Gastroesophageal sphincter (tissue), 4 donors: ENCODE data around the gene GJA9. TPM values are rescaled to one million over a fixed set of nuclear protein-coding genes. Genes with fewer than 3 reads are reported as not detected.

Source experiments
- ATAC-seq: fragments of 150-250 bp; one replicate; pipeline ENCODE4 v1.9.1; 2016; ENCODE audit warnings: mild to moderate bottlenecking, moderate library complexity
- H3K27ac ChIP-seq, 4 donors: fragments of 200-600 bp; sonication (generic) in 3 of 4; 1 replicate in 3 of 4; 2 replicates in 1 of 4; pipeline ENCODE4 v1.5.1; 2016 to 2019
- H3K27me3 ChIP-seq: fragments of 200-600 bp; sonication (generic); one replicate; pipeline ENCODE4 v1.5.1; 2019
- H3K36me3 ChIP-seq, 2 donors: fragments of 200-600 bp; sonication (generic); one replicate each; pipeline ENCODE4 v1.5.1; 2019; ENCODE audit warnings: control low read depth in 1 of 2
- H3K4me1 ChIP-seq, 3 donors: fragments of 200-600 bp; sonication (generic); 1 replicate in 2 of 3; 2 replicates in 1 of 3; pipeline ENCODE4 v1.5.1; 2016 to 2019; ENCODE audit warnings: control low read depth in 2 of 3
- H3K4me3 ChIP-seq, 2 donors: fragments of 200-600 bp; sonication (generic); one replicate each; pipeline ENCODE4 v1.5.1; 2019; ENCODE audit warnings: mild to moderate bottlenecking in 1 of 2, moderate library complexity in 1 of 2
- H3K9me3 ChIP-seq, 3 donors: fragments of 200-600 bp; sonication (generic); one replicate each; pipeline ENCODE4 v1.5.1; 2017 to 2019; ENCODE audit warnings: control low read depth in 2 of 3
- CTCF ChIP-seq, 4 experiments: fragments of 200-600 bp in 2 of 4; fragments of 450-650 bp in 2 of 4; sonication (generic) in 1 of 4; IDR thresholded peaks; one replicate each; pipeline ENCODE4 v1.5.1; 2017 to 2019; ENCODE audit warnings: antibody characterized with exemption in 4 of 4, mild to moderate bottlenecking in 2 of 4, moderate library complexity in 2 of 4
- EP300 ChIP-seq: sonication (generic); formaldehyde crosslinking; IDR thresholded peaks from one replicate; pipeline ENCODE4 v1.6.1; 2017; ENCODE audit warnings: antibody characterized with exemption, mild to moderate bottlenecking
- POLR2A ChIP-seq, 2 donors: fragments of 450-650 bp; IDR thresholded peaks; one replicate each; pipeline ENCODE4 v1.6.1; 2017; ENCODE audit warnings: antibody characterized with exemption in 2 of 2, mild to moderate bottlenecking in 2 of 2, moderate library complexity in 1 of 2
- POLR2AphosphoS5 ChIP-seq: sonication (generic); formaldehyde crosslinking; IDR thresholded peaks from one replicate; pipeline ENCODE4 v1.6.1; 2017; ENCODE audit warnings: antibody characterized with exemption
- WGBS, 2 donors: methylation state at CpG; one replicate each; pipeline ENCODE4 v1.1.5; 2018; ENCODE audit warnings: low coverage in 1 of 2; 5-methylcytosine and 5-hydroxymethylcytosine counted together
- total RNA-seq, 4 donors: library from RNA; depleted of rRNA; stranded (reverse); fragments of >200 nt; gene quantifications; one replicate each; pipeline ENCODE4 v1.1.0, GENCODE V29; 2016

Gene GJA9
- total RNA-seq, 4 donors from 2014 or later: not detected

GRCh38 chr1:38872401-38873026, 8.9 kb downstream of the GJA9 start:
- no peaks in the 10 kb centered on the region for H3K9me3 ChIP-seq
- H3K27me3 ChIP-seq: no peaks in the 10 kb centered on the region
- H3K27ac ChIP-seq: peak overlapping the region in 3 of 4 donors; percentile 72 to 80 (median 74)
- no peaks in the 10 kb centered on the region for H3K36me3 ChIP-seq
- WGBS, 2 donors: 8 to 14% methylated on average over 9 of the region's 25 CpGs
- no peak for TF ChIP-seq CTCF (IDR thresholded peaks at IDR 0.05)
- peak; percentile 8 for ATAC-seq
- peak overlapping the region; percentile 51 to 86 for H3K4me3 ChIP-seq
- peaks cover 0 to 20% (median 7%) of the 10 kb centered on the region in 3 donors for H3K4me1 ChIP-seq

GRCh38 chr1:38870996-38871395, 10.4 kb downstream of the GJA9 start:
- H3K27ac ChIP-seq: no peak overlapping the region
- H3K4me1 ChIP-seq: peaks cover 0 to 20% (median 7%) of the 10 kb centered on the region in 3 donors
- H3K27me3 ChIP-seq: no peaks in the 10 kb centered on the region
- peaks cover 0 to 11% of the 10 kb centered on the region in 2 donors for H3K36me3 ChIP-seq
- 94 to 97% methylated on average over 8 of the region's 8 CpGs for WGBS, 2 donors
- TF ChIP-seq POLR2AphosphoS5 (no peak), POLR2A (IDR thresholded peaks at IDR 0.05) (no peak), CTCF (IDR thresholded peaks at IDR 0.05) (no peak), EP300 (no peak)
- no peaks in the 10 kb centered on the region for H3K9me3 ChIP-seq
- no peak overlapping the region for H3K4me3 ChIP-seq
- no peak for ATAC-seq

- Histone ChIP-seq H3K4me1 (peaks cover 0 to 33% (median 2%) of the 10 kb centered on the region in 3 donors), H3K9me3 (no peaks in the 10 kb centered on the region), H3K27ac (no peak overlapping the region), H3K4me3 (no peak overlapping the region), H3K27me3 (no peaks in the 10 kb centered on the region), H3K36me3 (peaks cover 0 to 17% of the 10 kb centered on the region in 2 donors)
- no peak for TF ChIP-seq POLR2AphosphoS5
- TF ChIP-seq EP300: no peak
- no peak for TF ChIP-seq CTCF (IDR thresholded peaks at IDR 0.05)
- TF ChIP-seq POLR2A (IDR thresholded peaks at IDR 0.05): no peak
- ATAC-seq: no peak
- WGBS, 2 donors: 88% methylated on average over 6 to 8 of the region's 8 CpGs
Observed at GRCh38 chr1:38867208-38867607, 14.2 kb downstream of the GJA9 start.

GRCh38 chr1:38865112-38865715, 16.2 kb downstream of the GJA9 start:
- TF ChIP-seq POLR2A (IDR thresholded peaks at IDR 0.05): no peak
- TF ChIP-seq CTCF (IDR thresholded peaks at IDR 0.05): no peak
- TF ChIP-seq POLR2AphosphoS5: no peak
- no peak for TF ChIP-seq EP300

GRCh38 chr1:38860454-38860795, 21.0 kb downstream of the GJA9 start:
- TF ChIP-seq CTCF (IDR thresholded peaks at IDR 0.05) (no peak), POLR2AphosphoS5 (no peak), POLR2A (IDR thresholded peaks at IDR 0.05) (no peak), EP300 (no peak)
- Histone ChIP-seq H3K27ac (peak overlapping the region; percentile 11 to 93 (median 90)), H3K4me3 (peak overlapping the region; percentile 85 to 97), H3K36me3 (peaks cover 0 to 20% of the 10 kb centered on the region in 2 donors), H3K4me1 (peaks cover 4 to 80% (median 25%) of the 10 kb centered on the region in 3 donors), H3K27me3 (no peaks in the 10 kb centered on the region), H3K9me3 (no peaks in the 10 kb centered on the region)
- no peak for ATAC-seq
- 5 to 13% methylated on average over 5 to 6 of the region's 6 CpGs for WGBS, 2 donors

More at GRCh38 chr1:38865112-38865715, 16.2 kb downstream of the GJA9 start:
- no peak for ATAC-seq
- WGBS, 2 donors: 74 to 93% methylated on average over 3 to 4 of the region's 4 CpGs
- H3K27ac ChIP-seq: no peak overlapping the region
- no peak overlapping the region for H3K4me3 ChIP-seq
- peaks cover 4 to 48% (median 12%) of the 10 kb centered on the region in 3 donors for H3K4me1 ChIP-seq
- no peaks in the 10 kb centered on the region for H3K27me3 ChIP-seq
- H3K9me3 ChIP-seq: no peaks in the 10 kb centered on the region
- H3K36me3 ChIP-seq: peaks cover 0 to 17% of the 10 kb centered on the region in 2 donors
